CD4-positive, alpha-beta memory T cell (primary cell): ENCODE data around the gene NOG. TPM values are rescaled to one million over a fixed set of nuclear protein-coding genes. Genes with fewer than 3 reads are reported as not detected.

Experiments used
- CTCF ChIA-PET: fragments of 350-600 bp; sonication (Branson Sonifier 250); formaldehyde crosslinking; loops from one replicate; lab custom pipeline; 2021; ENCODE audit warnings: inconsistent platforms; ENCODE audit not compliant: partially characterized antibody; lab: Charles Lee
- POLR2A ChIA-PET: fragments of 350-600 bp; sonication (Branson Sonifier 250); formaldehyde crosslinking; loops from one replicate; lab custom pipeline; 2021; ENCODE audit not compliant: partially characterized antibody; lab: Charles Lee
- DNase-seq, 5 donors: peaks; one replicate each; pipeline versions ENCODE4 v3.0.0 to v3.0.0-alpha.2; 2020 to 2022; ENCODE audit warnings: mixed read lengths in 1 of 5
- H3K27ac ChIP-seq: one replicate; pipeline ENCODE4 v1.7.0; 2013; ENCODE audit warnings: low read depth, low read length
- H3K27me3 ChIP-seq: 2 replicates; pipeline ENCODE4 v1.7.0; 2013; ENCODE audit warnings: mild to moderate bottlenecking, low read length, moderate library complexity; ENCODE audit not compliant: insufficient read depth
- H3K36me3 ChIP-seq: 2 replicates; pipeline ENCODE4 v1.7.0; 2013; ENCODE audit warnings: mild to moderate bottlenecking, low read length, moderate library complexity; ENCODE audit not compliant: insufficient read depth
- H3K4me1 ChIP-seq: 2 replicates; pipeline ENCODE4 v1.7.0; 2013; ENCODE audit warnings: mild to moderate bottlenecking, low read length, moderate library complexity; ENCODE audit not compliant: insufficient read depth
- H3K4me3 ChIP-seq, 2 donors: one replicate each; pipeline ENCODE4 v1.7.0; 2013; ENCODE audit warnings: low read length in 2 of 2, mild to moderate bottlenecking in 1 of 2
- H3K9me3 ChIP-seq, 2 donors: one replicate each; pipeline ENCODE4 v1.7.0; 2013; ENCODE audit warnings: low read length in 2 of 2, control low read depth in 1 of 2; ENCODE audit not compliant: control insufficient read depth in 1 of 2
- H3K27ac Mint-ChIP-seq, 7 donors: one replicate each; pipeline ENCODE4 v1.8.0; 2020 to 2021; ENCODE audit warnings: mixed read lengths in 7 of 7, mild to moderate bottlenecking in 6 of 7, inconsistent platforms in 3 of 7, moderate library complexity in 3 of 7
- H3K27me3 Mint-ChIP-seq, 2 donors: one replicate each; pipeline ENCODE4 v1.8.0; 2020 to 2021; ENCODE audit warnings: mixed read lengths in 2 of 2
- H3K36me3 Mint-ChIP-seq, 2 donors: one replicate each; pipeline ENCODE4 v1.8.0; 2020 to 2021; ENCODE audit warnings: mixed read lengths in 2 of 2, inconsistent platforms in 1 of 2, mild to moderate bottlenecking in 1 of 2
- H3K4me1 Mint-ChIP-seq, 4 donors: one replicate each; pipeline ENCODE4 v1.8.0; 2020 to 2021; ENCODE audit warnings: mixed read lengths in 4 of 4, mild to moderate bottlenecking in 1 of 4
- H3K4me3 Mint-ChIP-seq, 8 donors: one replicate each; pipeline ENCODE4 v1.8.0; 2020 to 2021; ENCODE audit warnings: mixed read lengths in 8 of 8, mild to moderate bottlenecking in 7 of 8, moderate library complexity in 6 of 8, inconsistent platforms in 3 of 8
- H3K9me3 Mint-ChIP-seq, 8 donors: one replicate each; pipeline ENCODE4 v1.8.0; 2020 to 2021; ENCODE audit warnings: mixed read lengths in 8 of 8, mild to moderate bottlenecking in 5 of 8, inconsistent platforms in 3 of 8, moderate library complexity in 1 of 8
- intact Hi-C: fragments of 100-400 bp; cut with micrococcal nuclease; formaldehyde crosslinking; loops from one replicate; pipeline ENCODE4 v1.15.1; 2023
- polyA plus RNA-seq, 2 donors: library from polyadenylated mRNA; unstranded; fragments of 300-500 nt; fragmentation: Illumina TruSeq; gene quantifications; one replicate each; pipeline ENCODE4 v1.2.3, GENCODE V29; 2021
- total RNA-seq, 2 experiments: library from RNA; stranded (reverse); gene quantifications; one replicate each; pipeline ENCODE4 v1.2.3, GENCODE V29; 2021

The NOG gene
- total and polyA plus RNA-seq, 4 experiments from 2014 or later = 0.88 to 16.2 (median 9.5) TPM

- ChIA-PET CTCF (no interaction called here), POLR2A (no interaction called here)
- no peak overlapping the region for H3K27ac ChIP-seq
Measured at GRCh38 chr17:56570199-56570598, 23.3 kb upstream of the NOG start.

GRCh38 chr17:56571456-56571855, 22.0 kb upstream of the NOG start:
- H3K9me3 ChIP-seq = no peaks in the 10 kb centered on the region
- Mint-ChIP-seq H3K36me3 (no peaks in the 10 kb centered on the region), H3K9me3 (no peaks in the 10 kb centered on the region), H3K27ac (no peak overlapping the region), H3K4me3 (no peak overlapping the region), H3K4me1 (no peaks in the 10 kb centered on the region), H3K27me3 (peaks cover 2 to 10% of the 10 kb centered on the region in 2 donors)
- no peak overlapping the region for H3K4me3 ChIP-seq
- intact Hi-C loops = no loop called here
- no peaks in the 10 kb centered on the region for H3K27me3 ChIP-seq
- no peak overlapping the region for H3K27ac ChIP-seq
- H3K4me1 ChIP-seq = no peaks in the 10 kb centered on the region
- H3K36me3 ChIP-seq = no peaks in the 10 kb centered on the region
- CTCF ChIA-PET = interaction anchor here (1.3 kb wide), 1 partner anchor 21 kb away, joined by 3 read pairs; no protein-coding TSS in a partner anchor
- DNase-seq = no peak
- POLR2A ChIA-PET = no interaction called here

More at GRCh38 chr17:56570199-56570598, 23.3 kb upstream of the NOG start:
- DNase-seq = no peak
- Mint-ChIP-seq H3K36me3 (no peaks in the 10 kb centered on the region), H3K27ac (no peak overlapping the region), H3K27me3 (peaks cover 2 to 10% of the 10 kb centered on the region in 2 donors), H3K9me3 (no peaks in the 10 kb centered on the region), H3K4me1 (no peaks in the 10 kb centered on the region), H3K4me3 (no peak overlapping the region)
- intact Hi-C loops = no loop called here
- Histone ChIP-seq H3K36me3 (no peaks in the 10 kb centered on the region), H3K4me1 (no peaks in the 10 kb centered on the region), H3K9me3 (no peaks in the 10 kb centered on the region), H3K4me3 (no peak overlapping the region), H3K27me3 (no peaks in the 10 kb centered on the region)

DNA sequence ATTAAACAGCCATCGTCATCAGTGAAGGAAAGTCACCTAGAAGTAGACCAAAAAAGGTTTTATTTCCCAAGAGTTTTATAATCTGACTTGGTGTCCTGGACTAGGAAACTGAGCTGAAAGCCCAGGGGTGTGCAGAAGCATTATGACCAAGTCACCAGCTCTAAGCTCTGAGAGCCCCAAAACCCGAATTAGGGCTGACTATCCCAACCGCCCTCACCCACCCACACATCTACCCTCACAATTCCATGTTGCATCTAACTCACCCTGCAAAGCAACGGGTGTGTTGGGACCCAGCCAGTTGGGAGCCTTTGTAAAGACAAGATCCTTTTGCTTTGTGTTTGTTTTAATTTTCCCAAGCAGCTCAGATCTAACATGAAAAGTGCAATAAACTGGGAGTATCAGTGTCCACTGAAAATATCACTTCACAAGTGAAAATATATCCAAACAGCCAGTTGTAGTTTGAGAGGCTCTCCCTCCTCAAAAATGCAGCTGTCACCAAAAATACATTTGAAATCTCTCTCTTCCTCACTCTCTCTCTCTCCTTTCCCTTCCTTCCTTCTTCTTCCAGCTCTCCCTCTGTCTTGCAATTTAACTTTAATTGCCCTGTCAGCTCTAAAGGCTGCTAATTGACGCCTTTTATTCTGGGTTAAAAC, 16.2 kb upstream of the NOG start:
- Mint-ChIP-seq H3K4me1 (no peaks in the 10 kb centered on the region), H3K4me3 (no peak overlapping the region), H3K36me3 (no peaks in the 10 kb centered on the region), H3K9me3 (peaks cover 0 to 4% (median 0%) of the 10 kb centered on the region in 8 donors), H3K27ac (no peak overlapping the region), H3K27me3 (peaks cover 7 to 14% of the 10 kb centered on the region in 2 donors)
- Histone ChIP-seq H3K36me3 (no peaks in the 10 kb centered on the region), H3K4me1 (no peaks in the 10 kb centered on the region), H3K9me3 (no peaks in the 10 kb centered on the region), H3K27ac (no peak overlapping the region), H3K27me3 (no peaks in the 10 kb centered on the region), H3K4me3 (no peak overlapping the region)
- POLR2A ChIA-PET = no interaction called here
- CTCF ChIA-PET = interaction anchor here (1.1 to 1.2 kb wide), 2 partner anchors 13 to 138 kb away, joined by 3 to 6 read pairs; no protein-coding TSS in a partner anchor
- intact Hi-C loops = no loop called here
- no peak for DNase-seq

DNA sequence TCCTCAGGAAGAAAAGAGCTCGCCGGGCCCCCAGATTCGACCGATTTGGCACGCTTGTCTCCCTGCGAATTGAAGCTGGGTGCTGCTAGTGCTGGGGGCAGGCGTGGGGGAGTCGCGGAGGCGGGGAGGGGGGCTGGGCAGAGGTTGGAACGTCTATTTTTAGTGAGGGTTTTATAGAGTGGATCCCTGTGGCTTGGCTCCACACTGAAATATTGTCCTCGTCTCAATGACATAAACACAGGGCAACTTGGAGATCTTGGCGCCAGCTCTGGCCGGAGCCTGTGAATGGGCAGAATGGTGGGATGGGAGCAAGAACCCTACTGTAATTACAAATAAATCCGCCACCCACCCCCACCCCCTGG, 15.7 kb upstream of the NOG start:
- H3K27me3 Mint-ChIP-seq = peaks cover 7 to 14% of the 10 kb centered on the region in 2 donors
- H3K9me3 ChIP-seq = no peaks in the 10 kb centered on the region
- no peak overlapping the region for H3K4me3 ChIP-seq
- no peaks in the 10 kb centered on the region for H3K4me1 ChIP-seq
- H3K27me3 ChIP-seq = no peaks in the 10 kb centered on the region
- H3K27ac Mint-ChIP-seq = no peak overlapping the region
- intact Hi-C loops = no loop called here
- DNase-seq = no peak
- no peak overlapping the region for H3K4me3 Mint-ChIP-seq
- ChIA-PET POLR2A (no interaction called here), CTCF (interaction anchor here (1.1 kb wide), 1 partner anchor 138 kb away, joined by 6 read pairs; no protein-coding TSS in a partner anchor)
- H3K27ac ChIP-seq = no peak overlapping the region
- peaks cover 0 to 4% (median 0%) of the 10 kb centered on the region in 8 donors for H3K9me3 Mint-ChIP-seq
- no peaks in the 10 kb centered on the region for H3K36me3 ChIP-seq
- H3K36me3 Mint-ChIP-seq = no peaks in the 10 kb centered on the region
- H3K4me1 Mint-ChIP-seq = no peaks in the 10 kb centered on the region

DNA sequence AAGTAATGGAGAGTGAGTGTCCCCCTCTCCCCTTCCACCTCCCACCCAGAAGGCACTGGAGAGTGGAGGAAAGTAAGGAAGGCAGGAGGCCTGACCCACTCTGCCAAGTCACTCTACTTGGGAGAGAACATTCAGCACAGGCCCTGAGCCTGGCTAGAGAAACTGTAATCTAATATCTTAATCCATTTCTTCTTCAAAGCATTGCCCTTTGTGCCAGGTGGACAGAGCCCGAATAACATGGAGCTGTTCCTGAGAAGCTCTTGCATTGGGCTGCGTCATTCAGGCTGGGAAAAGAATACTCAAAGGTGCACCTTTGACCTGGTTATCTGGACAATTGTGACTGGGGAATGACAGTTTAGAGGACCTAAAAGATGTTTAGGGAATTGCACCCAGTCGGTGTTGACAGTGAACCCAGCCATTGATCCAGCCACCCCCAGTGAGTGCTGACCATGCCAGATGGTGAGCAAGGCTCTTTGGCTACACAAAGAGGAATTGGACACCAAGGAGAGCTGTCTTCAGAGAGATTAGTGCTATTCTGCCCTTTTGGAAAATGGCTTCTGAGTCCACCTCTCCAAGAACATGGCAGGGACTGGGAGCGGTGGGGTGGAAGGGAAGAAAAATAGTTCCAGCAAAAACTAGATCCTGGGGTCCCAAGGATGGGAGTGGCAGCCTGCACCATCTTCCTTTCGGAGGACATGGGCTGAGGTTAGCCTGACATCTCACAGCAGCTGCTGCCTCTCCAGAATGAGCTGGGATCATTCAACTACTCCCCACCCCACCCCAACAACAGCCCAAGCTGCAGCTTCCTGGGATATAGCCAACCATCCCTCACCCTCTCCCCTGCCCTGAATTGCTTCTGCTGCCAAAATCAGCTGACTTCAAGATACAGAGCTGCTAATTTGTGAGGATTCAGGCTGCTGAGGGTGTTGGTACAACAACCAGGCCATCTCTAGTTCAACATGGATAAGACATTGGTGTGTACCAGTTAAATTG, 11.6 kb upstream of the NOG start:
- POLR2A ChIA-PET = no interaction called here
- intact Hi-C loops = no loop called here
- Histone ChIP-seq H3K4me3 (no peak overlapping the region), H3K4me1 (no peaks in the 10 kb centered on the region), H3K27me3 (no peaks in the 10 kb centered on the region), H3K27ac (no peak overlapping the region), H3K36me3 (no peaks in the 10 kb centered on the region), H3K9me3 (no peaks in the 10 kb centered on the region)
- H3K4me3 Mint-ChIP-seq = no peak overlapping the region
- H3K9me3 Mint-ChIP-seq = peaks cover 0 to 4% (median 0%) of the 10 kb centered on the region in 8 donors
- peaks cover 7 to 20% of the 10 kb centered on the region in 2 donors for H3K27me3 Mint-ChIP-seq
- H3K36me3 Mint-ChIP-seq = no peaks in the 10 kb centered on the region
- CTCF ChIA-PET = no interaction called here
- H3K4me1 Mint-ChIP-seq = no peaks in the 10 kb centered on the region
- H3K27ac Mint-ChIP-seq = no peak overlapping the region
- no peak for DNase-seq

- no peak overlapping the region for H3K27ac ChIP-seq
- Mint-ChIP-seq H3K9me3 (peaks cover 0 to 4% (median 0%) of the 10 kb centered on the region in 8 donors), H3K4me1 (no peaks in the 10 kb centered on the region), H3K4me3 (no peak overlapping the region), H3K36me3 (no peaks in the 10 kb centered on the region), H3K27me3 (peaks cover 17 to 26% of the 10 kb centered on the region in 2 donors), H3K27ac (no peak overlapping the region)
- intact Hi-C loops = no loop called here
- DNase-seq = no peak
- no peaks in the 10 kb centered on the region for H3K36me3 ChIP-seq
- ChIA-PET POLR2A (no interaction called here), CTCF (no interaction called here)
- no peaks in the 10 kb centered on the region for H3K9me3 ChIP-seq
- no peaks in the 10 kb centered on the region for H3K4me1 ChIP-seq
- H3K27me3 ChIP-seq = no peaks in the 10 kb centered on the region
- H3K4me3 ChIP-seq = no peak overlapping the region
Measured at GRCh38 chr17:56583772-56584171, 9.7 kb upstream of the NOG start.

DNA sequence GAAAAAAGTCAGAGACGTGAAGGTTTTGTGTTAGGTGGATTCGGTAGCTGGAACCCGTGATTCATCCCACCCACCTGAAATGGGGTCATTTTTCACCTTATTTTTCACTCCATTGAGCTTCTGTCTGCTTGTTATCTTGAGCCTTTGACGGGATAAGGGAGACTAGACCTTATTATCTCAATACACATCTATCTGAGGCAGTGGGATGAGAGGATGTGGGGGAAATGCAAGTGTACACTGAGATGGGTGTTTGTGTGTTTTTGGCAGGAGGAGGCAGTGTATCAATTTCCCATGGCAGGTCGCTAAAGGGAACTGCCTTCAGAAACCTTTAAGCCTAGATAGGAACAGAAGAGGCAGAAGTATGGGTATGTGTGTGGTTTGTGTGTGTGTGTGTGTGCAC, 6.2 kb upstream of the NOG start:
- Mint-ChIP-seq H3K36me3 (no peaks in the 10 kb centered on the region), H3K27me3 (peaks cover 25 to 43% of the 10 kb centered on the region in 2 donors), H3K27ac (no peak overlapping the region), H3K9me3 (no peaks in the 10 kb centered on the region), H3K4me3 (no peak overlapping the region), H3K4me1 (peaks cover 0 to 7% (median 2%) of the 10 kb centered on the region in 4 donors)
- Histone ChIP-seq H3K9me3 (no peaks in the 10 kb centered on the region), H3K4me3 (no peak overlapping the region), H3K4me1 (no peaks in the 10 kb centered on the region), H3K27me3 (peaks cover 5% of the 10 kb centered on the region), H3K36me3 (no peaks in the 10 kb centered on the region), H3K27ac (no peak overlapping the region)
- DNase-seq = no peak
- intact Hi-C loops = no loop called here
- POLR2A ChIA-PET = no interaction called here
- CTCF ChIA-PET = interaction anchor here (0.7 to 1.5 kb wide), 2 partner anchors 8 to 193 kb away, joined by 3 to 4 read pairs; no protein-coding TSS in a partner anchor
